NCI-H345 (cell line): ENCODE results near the gene ERP44.
A peak's percentile ranks its signal among the peaks of the same experiment; 100 is the strongest.
"Not testable (repeated sequence)": the region's sequence is repeated elsewhere in the genome, so short reads cannot be mapped to it uniquely, and the experiment has no call there.

Source experiments
- DNase-seq: peaks from one replicate; lab custom pipeline; 2025; lab: John Stamatoyannopoulos, UW

ERP44 gene

GRCh38 chr9:100067990-100068389 lies 30.8 kb downstream of the ERP44 start:
- DNase-seq = not testable (repeated sequence)

- no peak for DNase-seq
Observed at GRCh38 chr9:100066539-100066938, 32.3 kb downstream of the ERP44 start.

DNA sequence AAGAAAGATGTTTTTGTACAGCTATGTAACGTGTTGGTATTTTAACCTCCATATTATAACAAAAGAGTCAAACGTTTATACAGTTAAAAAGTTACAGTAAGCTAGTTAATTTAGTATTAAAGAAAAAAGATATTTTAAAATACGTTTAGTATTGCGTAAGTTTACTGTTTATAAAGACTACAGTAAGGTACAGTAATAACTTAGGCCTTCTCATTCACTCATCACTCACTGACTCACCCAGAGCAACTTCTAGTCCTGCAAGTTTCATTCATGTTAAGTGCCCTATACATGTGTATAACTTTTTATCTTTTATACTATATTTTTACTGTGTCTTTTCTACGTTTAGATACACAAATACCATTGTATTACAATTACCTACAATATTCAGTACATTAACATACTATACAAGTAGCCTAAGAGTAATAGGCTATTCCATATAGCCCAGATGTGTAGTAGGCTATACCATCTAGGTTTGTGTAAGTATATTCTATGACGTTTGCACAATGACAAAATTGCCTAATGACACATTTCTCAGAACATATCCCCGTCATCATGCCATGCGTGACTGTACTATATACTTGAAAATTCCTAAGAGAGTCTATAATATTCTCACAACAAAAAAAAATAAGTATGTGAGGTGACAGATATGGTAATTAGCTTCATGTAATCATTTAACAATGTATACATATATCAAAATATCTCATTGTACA lies 33.8 kb downstream of the ERP44 start:
- no peak for DNase-seq

- DNase-seq = no peak
Observed at GRCh38 chr9:100063185-100063584, 35.6 kb downstream of the ERP44 start.

DNA sequence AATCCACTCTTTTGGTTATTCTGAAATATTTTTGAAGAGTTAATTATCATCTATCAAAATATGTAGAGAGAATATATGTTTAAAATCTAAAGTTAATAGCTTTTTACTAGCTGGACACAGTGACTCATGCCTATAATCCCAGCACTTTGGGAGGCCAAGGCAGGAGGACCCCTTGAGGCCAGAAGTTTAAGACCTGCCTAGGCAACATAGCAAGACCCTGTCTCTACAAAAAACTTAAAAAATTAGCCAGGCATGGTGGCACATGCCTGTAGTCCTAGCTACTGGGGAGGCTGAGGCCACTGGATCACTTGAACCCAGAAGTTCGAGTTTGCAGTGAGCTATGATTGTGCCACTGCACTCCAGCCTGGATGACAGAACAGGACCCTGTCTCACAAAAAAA lies 36.1 kb downstream of the ERP44 start:
- not testable (repeated sequence) for DNase-seq

- no peak for DNase-seq
Observed at GRCh38 chr9:100058699-100059579, 39.9 kb downstream of the ERP44 start.

- DNase-seq = no peak
Observed at GRCh38 chr9:100057624-100058023, 41.2 kb downstream of the ERP44 start.

DNA sequence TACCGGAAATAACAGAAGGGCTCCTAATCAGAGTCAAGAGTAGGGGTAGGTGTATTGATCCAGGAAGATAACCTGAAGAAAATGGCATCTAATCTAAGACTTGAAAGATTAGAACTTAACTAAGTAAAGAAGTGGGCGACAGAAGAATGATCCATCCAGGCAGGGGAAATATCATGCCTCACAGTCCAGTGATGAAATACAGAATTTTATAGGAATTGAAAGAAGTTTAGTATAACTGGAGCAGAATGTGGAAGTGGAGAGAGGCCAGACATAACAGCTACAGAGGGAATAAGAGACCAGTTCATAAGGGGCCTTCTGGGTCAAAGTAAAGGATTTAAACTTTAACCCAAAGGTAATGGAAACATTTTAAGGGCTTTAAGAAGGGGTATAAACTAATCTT lies 42.2 kb downstream of the ERP44 start:
- DNase-seq = no peak

DNA sequence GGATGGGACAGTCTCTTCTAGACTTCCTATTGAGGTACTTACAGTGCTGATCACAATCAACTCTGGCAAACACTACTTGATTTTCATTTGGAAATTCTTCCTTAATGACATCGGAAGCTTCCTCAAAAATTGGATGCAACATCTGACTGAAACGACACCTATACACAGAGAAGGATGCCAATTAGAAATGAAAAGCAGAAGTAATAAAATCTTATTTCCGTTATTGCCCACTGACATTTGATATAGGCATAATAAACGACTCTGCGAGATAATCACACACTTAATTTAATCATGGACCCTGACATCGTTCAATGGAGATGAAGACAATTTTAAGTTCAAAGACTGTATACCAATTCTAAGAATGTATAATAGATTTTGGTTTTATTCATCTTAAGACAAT lies 46.4 kb downstream of the ERP44 start:
- DNase-seq = no peak

GRCh38 chr9:100049551-100049950 lies 49.2 kb downstream of the ERP44 start:
- DNase-seq = no peak

DNA sequence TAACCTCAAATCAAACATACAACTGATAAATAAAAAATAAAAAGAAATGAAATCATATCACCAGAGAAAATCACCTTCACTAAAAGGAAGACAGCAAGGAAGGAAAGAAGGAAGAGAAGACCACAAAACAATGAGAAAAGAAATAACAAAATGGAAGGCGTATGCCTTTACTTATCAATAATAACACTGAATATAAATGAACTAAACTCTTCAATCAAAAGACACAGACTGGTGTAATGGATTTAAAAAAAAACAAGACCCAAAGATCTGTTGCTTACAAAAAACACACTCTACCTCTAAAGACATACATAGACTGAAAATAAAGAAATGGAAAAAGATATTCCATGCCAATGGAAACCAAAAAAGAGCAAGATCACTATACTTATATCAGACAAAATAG lies 60.3 kb downstream of the ERP44 start:
- DNase-seq = no peak

DNA sequence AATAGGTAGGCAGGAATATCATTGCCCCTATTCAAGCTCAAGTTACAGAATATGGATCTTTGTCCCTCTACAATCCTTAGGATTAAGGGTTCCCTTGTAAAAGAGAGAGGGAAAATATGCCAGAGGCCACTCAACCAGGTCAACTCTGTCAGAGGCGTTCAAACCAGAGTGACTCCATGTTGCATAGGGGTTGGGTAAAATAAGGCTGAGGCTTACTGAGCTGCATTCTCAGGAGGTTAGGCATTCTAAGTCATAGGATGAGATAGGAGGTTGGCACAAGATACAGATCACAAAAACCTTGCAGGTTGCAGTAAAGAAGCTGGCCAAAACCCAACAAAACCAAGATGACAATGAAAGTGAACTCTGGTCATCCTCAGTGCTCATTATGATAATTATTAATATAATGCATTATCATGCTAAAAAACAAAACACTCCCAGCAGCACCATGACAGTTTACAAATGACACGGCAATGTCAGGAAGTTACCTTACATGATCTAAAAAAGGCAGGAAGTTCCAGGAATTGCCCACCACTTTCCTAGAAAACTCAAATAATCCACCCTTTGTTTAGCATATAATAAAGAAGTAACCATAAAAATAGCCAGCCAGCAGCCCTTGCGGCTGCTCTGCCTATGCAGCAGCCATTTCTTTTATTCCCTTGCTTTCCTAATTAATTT lies 64.8 kb downstream of the ERP44 start:
- no peak for DNase-seq

GRCh38 chr9:100030548-100030947 lies 68.3 kb downstream of the ERP44 start:
- no peak for DNase-seq

- DNase-seq = no peak
Observed at GRCh38 chr9:100029251-100029650, 69.5 kb downstream of the ERP44 start.

GRCh38 chr9:100028201-100028784 lies 70.5 kb downstream of the ERP44 start:
- DNase-seq = peak; percentile 48

DNA sequence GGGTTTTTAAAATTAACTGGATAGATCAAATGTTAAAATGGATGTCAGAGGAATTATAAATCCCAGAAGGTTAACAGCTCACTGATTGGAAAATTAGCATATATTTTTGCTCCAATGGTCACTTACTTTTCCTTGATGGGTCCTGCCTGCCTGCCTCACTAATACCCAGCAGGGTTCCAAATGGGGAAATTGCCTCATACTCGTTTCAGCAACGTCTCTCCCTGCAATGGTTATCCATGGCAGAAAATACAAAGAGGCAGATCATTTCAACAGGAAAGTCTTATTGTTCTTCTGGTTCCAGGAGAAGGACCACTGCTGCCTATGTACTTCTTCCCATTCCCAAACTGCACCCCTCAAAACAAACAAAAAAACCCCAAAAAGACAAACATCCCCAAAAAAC lies 71.3 kb downstream of the ERP44 start:
- DNase-seq = no peak

DNA sequence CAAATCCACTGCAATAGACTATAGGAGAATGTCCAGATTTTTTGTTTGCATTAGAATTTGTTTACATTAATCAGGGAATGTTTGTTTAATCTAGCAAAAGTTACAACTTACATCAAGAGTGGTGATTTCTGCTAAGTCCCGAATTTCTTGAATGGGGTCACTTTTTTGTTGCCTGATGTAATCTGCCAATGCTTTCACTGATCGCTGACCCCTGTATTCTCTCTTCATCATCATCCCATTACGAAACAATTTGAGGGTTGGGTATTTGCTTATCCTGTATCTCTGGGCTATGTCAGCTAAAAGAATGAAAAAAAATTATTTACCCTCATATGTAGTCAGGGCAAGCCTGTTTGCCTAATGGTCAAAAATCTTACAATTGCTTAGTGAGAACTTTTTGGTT lies 76.9 kb downstream of the ERP44 start:
- no peak for DNase-seq

DNA sequence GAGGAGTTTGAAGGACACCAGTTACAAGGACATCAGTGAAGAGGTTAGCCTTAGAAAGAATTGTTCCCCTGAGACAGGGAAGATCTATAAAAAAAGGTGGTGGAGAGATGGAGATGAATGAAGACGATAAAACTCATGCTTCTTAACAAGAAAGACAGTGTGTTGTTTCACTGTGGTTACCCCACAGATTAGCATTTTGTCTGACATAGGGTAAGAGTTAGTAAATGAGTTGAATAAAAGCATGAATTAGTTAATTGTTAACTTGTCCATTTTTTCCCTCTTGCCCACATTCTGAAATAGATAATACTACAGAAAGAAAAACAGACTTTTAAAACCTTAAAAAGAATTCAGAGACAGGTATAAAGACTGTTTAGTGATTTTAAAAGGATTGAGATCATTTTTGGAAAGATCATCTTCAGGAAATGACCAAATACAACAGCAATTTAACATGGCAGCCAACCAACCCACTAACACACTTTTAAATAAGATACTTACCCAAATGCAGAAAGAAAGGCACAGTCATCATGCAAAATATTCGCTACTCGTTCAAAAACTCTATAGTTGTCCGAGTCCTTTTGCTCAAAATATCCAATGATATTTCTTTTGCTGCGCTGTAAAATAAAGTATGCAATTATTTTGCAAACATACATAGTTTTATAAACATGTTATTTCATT lies 78.5 kb downstream of the ERP44 start:
- no peak for DNase-seq

GRCh38 chr9:100019541-100019940 lies 79.3 kb downstream of the ERP44 start:
- DNase-seq = no peak

DNA sequence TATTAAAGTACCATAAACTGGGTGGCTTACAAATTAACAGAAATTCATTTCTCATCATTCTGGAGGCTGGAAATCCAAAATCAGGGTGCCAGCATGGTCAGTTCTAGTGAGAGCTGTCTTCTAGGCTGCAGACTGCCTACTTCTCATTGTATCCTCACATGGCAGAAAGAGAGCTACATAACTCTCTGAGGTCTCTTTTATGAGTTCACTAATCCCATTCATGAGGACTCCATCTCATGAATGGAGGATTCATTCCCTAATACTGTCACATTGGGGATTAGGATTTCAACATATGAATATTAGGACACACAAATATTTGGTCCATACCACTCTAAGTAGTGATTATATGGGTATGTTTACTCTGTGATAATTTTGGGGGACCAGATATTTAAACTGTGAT lies 84.0 kb downstream of the ERP44 start:
- no peak for DNase-seq

- no peak for DNase-seq
Observed at GRCh38 chr9:100013573-100013972, 85.2 kb downstream of the ERP44 start.

- DNase-seq = no peak
Observed at GRCh38 chr9:100012279-100012678, 86.5 kb downstream of the ERP44 start.
